HG03159 (cell line): ENCODE results near the gene ANKAR.
"Not testable (repeated sequence)": the region's sequence is repeated elsewhere in the genome, so short reads cannot be mapped to it uniquely, and the experiment has no call there.

Experiments
- ATAC-seq: cut with Tn5 transposase; IDR thresholded peaks from one replicate; pipeline ENCODE4 v1.9.1; 2021; ENCODE audit warnings: mild to moderate bottlenecking, moderate library complexity; ENCODE audit not compliant: unreplicated experiment

ANKAR gene, protein sequence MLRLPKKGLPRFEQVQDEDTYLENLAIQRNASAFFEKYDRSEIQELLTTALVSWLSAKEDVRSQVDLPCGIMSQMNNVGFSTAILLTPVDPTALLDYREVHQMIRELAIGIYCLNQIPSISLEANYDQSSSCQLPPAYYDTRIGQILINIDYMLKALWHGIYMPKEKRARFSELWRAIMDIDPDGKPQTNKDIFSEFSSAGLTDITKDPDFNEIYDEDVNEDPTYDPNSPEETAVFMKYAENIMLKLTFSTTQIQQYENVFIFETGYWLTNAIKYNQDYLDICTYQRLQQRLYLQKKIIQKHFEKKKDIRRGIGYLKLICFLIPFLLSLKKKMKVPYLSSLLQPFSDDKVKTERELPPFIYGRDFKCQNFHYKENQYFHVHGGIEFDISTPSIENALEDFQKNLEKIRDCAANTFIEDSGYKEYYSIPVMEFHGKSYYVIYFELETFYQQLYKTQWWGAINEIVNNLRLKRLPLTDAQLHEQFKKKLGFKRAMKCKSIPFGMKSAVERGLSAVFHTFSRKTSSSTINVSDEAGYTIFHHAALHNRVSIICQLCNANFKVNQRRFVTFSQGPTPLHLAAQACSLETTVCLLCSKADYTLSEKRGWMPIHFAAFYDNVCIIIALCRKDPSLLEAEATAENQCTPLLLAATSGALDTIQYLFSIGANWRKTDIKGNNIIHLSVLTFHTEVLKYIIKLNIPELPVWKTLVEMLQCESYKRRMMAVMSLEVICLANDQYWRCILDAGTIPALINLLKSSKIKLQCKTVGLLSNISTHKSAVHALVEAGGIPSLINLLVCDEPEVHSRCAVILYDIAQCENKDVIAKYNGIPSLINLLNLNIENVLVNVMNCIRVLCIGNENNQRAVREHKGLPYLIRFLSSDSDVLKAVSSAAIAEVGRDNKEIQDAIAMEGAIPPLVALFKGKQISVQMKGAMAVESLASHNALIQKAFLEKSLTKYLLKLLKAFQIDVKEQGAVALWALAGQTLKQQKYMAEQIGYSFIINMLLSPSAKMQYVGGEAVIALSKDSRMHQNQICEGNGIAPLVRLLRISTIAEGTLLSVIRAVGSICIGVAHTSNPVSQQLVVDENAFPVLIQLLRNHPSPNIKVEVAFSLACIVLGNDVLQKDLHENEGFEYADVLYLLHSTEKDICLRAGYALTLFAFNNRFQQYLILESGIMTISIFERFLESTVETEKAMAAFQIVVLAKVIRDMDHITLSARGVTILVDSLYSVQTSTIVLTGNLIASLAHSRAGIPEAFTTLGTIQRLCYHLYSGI (N-terminal part only)

DNA sequence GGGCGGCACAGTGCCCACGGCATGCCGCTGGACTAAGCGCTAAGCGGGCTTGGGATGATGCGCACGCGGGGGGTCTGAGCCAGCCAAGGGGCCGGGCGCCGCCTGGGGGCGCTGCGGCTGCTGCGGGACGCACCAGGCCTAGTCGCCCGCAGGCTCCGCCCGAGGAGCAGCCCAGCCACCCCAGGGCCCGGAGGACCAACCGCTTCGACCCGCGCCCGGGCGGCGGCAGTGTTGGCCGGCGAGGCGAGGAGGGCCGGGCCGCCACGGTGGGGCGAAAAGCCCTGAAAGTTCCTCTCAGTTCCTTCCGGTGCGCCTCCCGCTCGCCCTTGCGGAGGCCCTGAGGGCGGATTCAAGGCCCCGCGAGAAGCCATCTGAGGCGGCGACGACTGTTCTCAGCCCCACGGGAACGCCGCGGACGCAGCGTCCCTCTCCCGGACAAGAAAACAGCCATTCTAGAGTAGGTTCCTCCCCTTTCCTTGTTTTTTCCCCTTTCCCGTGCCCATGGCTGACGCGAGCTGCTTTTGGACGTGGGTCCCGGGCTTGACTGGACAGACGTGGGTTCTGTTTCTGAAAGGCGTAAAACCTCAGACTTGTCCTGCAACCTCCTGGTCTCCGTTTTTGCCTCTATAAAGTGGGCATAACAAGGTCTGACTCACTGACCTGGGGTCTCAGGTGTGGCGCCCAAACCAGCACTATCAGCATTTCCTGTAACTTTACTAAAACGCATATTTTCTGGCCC is at the start of gene ANKAR:
ANKAR (plus strand) TSS at position 297 of the 739 bp plus-strand sequence. CDS start 1,821 bp downstream, outside the sequence.
- peak; percentile 95 for ATAC-seq

DNA sequence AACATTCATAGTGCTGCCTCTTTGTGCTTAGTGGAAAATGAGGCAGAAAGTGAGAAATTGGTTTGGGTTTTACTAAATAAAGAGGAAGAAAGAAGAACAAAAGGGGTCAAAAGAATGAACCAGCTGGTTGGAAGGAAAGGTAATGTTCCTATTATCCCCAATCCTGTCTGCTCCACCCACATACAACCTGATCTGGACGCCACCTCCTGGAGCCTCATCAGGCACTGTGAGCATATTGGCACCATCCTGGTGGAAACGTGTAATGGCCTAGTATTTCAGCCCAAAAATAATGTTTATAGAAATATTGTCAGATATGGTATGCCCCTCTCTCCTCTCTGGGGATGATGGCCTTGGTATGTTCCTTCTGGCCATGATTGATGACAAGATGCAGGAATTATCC is 48.8 kb upstream of the ANKAR start:
- no peak for ATAC-seq

DNA sequence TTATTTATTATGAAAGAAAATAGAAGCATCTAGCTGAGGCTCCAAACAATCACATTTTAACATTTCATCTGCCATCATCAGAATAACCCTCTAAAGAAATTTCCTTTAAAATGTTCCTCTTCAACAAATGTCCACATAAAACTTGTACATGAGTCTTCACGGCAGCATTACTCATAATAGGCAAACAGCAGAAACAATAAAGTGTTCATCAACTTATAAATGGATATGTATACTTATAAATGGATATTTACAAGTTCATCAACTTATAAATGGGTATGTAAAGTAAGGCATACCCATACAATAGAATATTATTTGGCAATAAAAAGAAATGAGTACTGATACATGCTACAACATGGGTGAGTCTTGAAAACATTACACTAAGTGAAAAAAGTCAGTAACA is 46.7 kb upstream of the ANKAR start:
- ATAC-seq = no peak

DNA sequence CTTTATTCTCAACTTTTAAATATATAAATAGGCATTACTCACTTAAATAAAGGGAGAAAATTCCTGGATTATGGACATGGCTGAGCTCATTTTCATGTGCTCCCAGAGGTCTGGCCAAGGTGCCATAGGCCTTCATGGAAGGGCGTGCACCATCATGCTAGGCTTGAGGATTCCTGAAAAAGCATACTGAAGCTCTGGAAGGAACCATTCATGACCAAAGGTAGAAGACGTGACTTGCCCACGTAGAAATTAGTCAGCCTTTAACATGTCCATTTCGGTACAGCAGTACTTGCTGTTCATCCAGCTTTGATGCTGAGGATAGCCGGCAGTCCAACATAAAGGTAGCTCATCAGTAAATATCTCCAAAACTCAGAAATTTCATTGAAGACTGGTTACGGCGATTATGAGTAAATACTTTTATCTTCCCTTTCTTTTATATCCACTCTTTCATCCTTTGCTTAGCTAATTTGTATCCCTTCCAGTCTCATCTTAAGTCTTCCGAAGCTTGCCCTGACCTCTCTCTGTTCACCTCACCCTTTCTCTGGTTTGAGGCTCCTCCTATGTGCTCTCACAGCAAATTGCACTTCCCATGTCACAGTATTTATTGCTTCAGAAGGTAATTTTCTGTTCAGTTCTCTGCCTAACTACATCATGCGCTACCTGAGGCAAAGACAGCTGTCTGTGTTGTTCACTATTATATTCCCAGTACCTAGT is 45.5 kb upstream of the ANKAR start:
- ATAC-seq = no peak

DNA sequence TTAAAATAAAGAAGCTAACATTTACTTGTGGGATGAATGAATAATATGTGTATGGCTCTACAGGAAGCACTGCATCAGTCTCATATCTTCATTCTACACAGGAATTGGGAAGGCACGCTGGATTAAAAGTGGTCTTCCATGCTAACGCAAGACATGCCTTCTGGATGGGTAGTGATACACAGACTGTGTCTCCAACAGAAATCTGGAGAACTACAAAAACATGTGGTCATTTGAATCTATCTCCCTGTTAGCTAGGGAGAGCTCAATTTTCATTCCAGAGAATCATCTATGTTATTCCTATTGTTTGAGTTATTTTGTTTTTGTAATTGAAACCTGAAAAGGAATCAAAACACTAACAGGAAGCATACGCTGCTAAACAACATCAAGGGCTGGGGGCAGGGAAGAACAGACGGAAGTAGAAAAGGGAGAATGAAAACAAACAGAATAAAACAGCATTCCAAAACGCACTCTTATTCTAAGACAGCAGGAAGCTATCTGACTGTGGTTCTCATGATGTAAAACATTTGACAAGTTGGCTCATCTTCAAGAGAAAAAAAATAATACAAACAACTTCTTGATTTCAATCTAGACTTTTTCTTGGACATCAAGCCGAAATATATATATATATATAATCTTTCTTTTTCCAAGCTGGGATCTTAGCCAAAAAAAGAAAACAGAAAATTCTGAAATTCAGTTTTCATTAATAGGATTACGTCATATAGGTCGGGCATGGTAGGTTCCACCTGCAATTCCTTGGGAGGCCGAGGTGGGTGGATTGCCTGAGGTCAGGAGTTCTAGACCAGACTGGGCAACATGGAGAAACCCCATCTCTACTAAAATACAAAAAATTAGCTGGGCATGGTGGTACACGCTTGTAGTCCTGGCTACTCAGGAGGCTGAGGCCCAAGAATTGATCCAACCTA is 44.7 kb upstream of the ANKAR start:
- ATAC-seq = no peak

DNA sequence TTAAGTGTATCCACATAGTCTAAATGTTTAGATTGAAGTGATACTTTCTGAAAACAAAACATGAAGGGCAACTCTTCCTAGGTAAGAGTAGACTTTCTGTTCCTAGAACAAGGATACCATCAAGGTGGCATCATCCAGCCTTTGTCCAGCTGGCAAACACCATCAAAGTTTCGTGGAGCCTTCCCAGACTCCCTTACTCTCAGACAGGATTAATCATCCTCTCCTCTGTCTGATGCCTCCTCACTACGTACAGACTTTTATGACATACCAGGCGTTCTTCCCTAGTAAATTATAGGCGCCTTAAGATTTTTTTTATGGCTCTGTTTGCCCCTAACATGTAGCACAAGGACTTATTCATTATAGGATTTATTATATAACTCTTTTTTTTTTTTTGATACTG is 42.6 kb upstream of the ANKAR start:
- no peak for ATAC-seq

DNA sequence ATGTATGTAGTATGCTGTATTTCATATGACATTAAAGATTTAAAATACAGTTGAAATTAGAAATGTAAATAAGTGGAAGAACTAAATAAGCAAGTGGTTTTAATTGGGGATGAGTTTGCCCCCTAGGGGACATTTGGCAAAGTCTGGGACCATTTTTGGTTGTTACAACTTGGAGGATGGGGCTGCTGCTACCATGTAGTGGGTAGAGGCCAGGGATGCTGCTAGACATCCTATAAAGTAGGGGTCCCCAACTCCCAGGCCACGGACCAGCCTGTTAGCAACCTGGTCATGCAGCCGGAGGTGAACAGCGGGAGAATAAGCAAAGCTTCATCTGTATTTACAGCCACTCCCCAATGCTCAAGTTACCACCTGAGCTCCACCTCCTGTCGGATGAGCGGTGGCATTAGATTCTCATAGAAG is 41.1 kb upstream of the ANKAR start:
- ATAC-seq = no peak

DNA sequence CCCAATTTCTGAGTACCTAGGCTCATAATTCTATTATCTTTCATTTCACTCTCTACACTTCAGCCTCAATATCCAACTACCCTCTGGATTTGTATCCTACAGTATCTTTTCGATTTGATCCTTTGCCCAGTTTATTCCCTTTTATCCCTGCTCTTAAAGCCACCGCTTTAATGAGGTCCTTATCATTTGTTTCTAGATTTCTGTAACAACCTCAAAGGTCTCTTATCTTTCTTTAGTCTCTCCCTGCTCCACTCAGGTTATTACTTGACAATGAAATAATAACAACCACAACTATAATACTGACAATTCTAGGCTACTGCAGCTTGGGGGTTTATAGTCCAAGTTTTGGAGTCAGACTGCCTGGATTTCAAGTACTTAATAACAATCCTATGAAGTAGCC is 39.1 kb upstream of the ANKAR start:
- no peak for ATAC-seq

DNA sequence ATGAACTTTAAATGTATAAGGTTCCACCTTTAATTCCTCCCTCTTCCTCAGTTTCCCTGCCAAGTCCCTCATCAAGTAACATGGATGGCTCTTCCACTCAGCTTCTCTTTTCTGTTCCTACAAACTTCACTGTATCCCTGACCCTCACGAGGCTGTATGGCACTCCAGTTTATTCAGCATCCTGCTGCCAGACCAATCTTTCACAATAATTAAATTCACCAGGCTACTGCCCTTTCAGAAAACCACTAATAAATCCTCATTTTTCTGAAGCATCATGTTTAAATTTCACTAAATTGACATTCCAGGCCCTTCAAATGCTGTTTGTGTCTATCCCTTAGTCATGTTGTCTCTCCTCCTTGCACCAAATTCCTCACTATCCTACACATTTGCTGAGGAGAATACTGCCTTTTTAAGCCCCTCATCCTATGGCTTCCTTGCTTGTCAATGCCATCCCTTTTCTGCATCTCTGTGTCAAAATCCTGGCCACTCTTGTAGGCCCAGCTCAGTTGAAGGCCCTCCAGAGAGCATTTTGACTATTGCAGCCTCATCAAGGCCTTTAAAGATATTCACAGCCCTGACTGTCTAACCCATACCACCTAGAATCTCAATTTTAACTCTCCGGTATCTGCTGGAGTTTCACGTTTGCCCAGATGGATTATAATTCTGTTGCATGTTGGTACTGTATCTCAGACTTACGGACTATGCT is 36.0 kb upstream of the ANKAR start:
- no peak for ATAC-seq

DNA sequence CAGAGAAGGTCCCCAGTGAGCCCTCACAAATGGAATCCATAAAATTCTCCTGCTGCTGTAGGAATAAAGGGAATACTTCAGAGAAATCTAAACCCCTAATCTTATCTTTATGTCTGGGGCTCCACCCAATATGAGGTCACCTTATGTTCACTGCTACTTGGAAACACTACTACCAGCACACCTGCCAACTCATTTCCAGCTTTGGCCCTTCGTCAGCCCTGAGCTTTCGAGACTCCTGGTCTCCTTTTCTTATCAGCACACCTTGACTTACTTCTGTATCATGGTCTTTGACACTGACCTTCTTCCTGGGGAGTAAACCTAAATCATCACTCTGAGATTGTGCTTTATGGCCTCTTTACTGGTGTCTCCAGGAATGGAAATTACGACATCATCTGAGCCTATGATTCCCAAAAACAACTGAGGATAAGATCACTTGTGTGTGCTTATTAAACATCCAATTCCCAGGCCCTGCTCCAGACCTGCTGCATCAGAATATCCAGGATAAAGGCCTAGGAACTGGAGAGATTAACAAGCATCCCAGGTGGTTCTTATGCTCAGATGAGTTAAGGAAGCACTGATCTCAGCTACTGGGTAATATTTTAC is 35.4 kb upstream of the ANKAR start:
- ATAC-seq = no peak

DNA sequence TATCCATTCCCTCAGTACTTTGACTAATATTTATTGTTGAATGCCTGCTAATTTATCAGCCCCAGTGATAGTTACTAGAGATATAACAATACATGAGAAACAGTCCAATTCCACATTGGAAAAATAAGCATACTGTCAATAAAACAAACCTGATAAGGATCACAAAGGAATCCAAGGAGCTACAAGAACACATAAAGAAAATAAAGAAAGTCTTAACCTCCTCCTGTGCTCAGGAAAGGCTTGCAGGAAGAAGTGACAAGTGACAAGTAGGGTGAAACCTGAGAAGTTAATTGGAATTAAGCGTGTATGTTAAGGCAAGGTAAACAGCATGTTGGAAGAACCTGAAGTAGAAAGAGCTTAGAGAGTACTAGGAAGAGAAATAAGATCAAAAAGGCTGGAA is 33.5 kb upstream of the ANKAR start:
- no peak for ATAC-seq

DNA sequence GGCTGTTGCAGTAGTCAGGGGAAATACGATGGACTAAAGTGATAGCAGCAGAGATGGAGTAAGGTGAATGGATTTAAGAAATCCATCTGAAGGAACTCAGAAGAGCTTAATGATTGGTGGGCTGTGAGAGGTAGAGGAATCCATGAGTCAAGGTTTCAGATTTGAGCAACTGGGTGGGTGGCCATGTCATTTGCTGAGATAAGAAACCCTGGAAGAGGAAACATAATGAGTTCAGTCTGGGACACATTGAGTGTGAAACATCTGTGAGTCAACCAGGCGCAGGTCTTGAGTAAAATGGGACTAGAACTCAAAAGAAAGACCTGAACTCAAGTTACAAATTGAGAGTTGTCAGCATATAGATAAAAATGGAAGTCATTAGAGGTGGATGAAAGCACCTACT is 32.9 kb upstream of the ANKAR start:
- ATAC-seq = no peak

DNA sequence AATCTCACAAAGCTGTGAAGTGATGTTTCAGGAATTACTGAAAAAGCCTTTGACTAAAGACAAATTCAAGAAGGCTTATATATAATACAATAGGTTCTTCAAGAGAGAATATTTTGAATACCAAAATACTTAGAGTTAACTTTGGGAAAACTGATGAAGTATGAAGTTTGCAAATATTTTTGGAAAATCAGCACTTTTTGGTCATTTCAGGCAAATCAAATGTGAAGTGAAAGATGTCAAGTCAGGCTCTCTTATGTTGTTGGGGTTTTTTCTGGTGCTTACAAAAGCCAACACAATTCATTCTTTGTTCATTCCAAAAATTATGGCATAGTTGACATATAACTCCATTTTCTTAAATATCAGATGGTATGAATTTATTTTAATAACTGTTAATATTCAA is 27.9 kb upstream of the ANKAR start:
- ATAC-seq = no peak

DNA sequence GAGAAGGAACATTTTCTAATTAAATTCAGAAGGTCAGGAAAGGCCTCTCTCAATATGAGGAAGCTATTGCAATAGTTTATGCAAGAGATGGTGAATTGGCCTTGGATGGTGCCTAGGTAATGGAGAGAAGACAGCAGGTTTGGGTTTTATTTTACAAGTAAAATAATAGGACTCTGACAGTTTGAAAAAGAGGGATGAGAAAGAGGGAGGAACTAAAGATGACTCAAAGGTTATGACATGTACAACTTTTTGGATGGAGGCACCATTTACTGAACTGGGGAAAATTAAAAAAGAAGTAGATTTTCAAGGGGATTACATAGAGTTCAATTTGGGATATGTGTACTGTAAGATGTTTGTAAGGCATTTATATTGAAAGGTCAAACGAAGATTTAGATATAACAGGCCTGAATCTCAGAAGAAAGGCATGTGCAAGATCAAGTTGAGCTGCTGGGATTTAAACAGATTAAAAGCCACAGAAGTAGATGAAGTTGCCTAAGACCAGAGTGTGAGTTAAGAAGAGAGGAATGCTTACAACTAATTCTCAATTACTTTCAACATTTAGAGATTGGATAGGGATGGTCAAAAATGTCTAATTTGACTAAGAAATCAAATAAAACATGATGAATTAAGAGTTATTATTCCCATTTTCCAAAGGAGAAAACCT is 25.5 kb upstream of the ANKAR start:
- ATAC-seq = no peak

DNA sequence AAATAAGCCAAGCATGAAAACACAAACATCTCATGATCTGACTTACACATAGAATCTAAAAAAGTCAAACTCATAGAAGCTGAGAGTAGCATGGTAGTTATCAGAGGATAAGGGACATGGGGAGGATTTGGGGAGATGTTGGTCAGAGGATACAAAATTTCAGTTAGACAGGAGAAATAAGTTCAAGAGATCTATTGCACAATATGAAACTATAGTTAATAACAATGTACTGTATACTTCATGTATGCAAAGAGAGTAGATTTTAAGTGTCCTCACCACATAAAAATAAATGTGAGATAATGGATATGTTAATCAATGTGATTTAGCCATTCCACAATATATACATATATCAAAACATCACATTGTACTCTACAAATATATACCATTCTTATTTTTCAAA is 23.2 kb upstream of the ANKAR start:
- ATAC-seq = no peak

DNA sequence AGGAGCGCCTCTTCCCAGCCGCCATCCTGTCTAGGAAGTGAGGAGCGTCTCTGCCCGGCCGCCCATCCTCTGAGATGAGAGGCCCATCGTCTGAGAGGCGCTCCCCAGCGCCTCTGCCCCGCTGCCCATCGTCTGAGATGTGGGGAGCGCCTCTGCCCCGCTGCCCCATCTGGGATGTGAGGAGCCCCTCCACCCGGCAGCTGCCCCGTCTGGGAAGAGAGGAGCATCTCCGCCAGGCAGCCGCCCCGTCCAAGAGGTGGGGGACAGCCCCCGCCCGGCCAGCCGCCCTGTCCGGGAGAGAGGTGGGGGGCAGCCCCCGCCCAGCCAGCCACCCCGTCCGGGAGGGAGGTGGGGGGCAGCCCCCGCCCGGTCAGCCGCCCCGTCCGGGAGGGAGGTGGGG is 21.0 kb upstream of the ANKAR start:
- ATAC-seq = not testable (repeated sequence)

DNA sequence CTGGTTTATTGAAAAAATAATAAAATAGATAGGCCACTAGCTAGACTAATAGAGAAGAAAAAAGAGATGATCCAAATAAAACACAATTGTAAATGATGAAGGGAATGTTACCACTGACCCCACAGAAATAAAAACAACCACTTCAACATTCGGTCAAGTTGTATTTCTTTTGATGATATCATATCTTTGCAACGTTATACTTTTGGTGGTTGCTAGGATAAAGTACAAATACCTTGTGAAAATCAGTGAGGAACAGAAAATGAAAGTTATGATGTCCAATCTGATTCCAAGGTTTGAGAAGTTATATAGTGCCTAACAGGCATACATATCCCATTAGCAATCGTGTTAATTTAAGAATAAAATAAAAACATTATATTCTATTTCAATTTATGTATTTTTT is 19.8 kb upstream of the ANKAR start:
- no peak for ATAC-seq
